Activated naive CD4-positive, alpha-beta T cell treated with anti-CD3 and anti-CD28 coated beads, Interleukin-2, amount 50 U/mL, for 72 hours (primary cell): ENCODE measurements around the gene SLC4A9. TPM values are rescaled to one million over a fixed set of nuclear protein-coding genes. Genes with fewer than 3 reads are reported as not detected.
A peak's percentile ranks its signal among the peaks of the same experiment; 100 is the strongest.

Experiments used
- ATAC-seq, 2 donors: fragments of 150-1000 bp; cut with Tn5 transposase; 2 replicates each; pipeline ENCODE4 v1.10.0; 2021; ENCODE audit warnings: mild to moderate bottlenecking in 2 of 2, moderate library complexity in 2 of 2
- DNase-seq, 2 donors: peaks; one replicate each; pipeline ENCODE4 v3.0.0; 2021 to 2022; ENCODE audit warnings: low spot score in 2 of 2
- H3K27ac Mint-ChIP-seq, 2 donors: one replicate each; pipeline ENCODE4 v1.8.0; 2022; ENCODE audit warnings: mild to moderate bottlenecking in 2 of 2, mixed read lengths in 2 of 2
- H3K36me3 Mint-ChIP-seq, 2 donors: one replicate each; pipeline ENCODE4 v1.8.0; 2022; ENCODE audit warnings: mixed read lengths in 2 of 2
- H3K9me3 Mint-ChIP-seq, 2 donors: one replicate each; pipeline ENCODE4 v1.8.0; 2022; ENCODE audit warnings: mixed read lengths in 2 of 2
- total RNA-seq, 2 donors: library from RNA; stranded (reverse); gene quantifications; one replicate each; pipeline ENCODE4 v1.2.3, GENCODE V29; 2022

SLC4A9 gene
- total RNA-seq = under 1 TPM; 0.25 to 0.41 TPM

DNA sequence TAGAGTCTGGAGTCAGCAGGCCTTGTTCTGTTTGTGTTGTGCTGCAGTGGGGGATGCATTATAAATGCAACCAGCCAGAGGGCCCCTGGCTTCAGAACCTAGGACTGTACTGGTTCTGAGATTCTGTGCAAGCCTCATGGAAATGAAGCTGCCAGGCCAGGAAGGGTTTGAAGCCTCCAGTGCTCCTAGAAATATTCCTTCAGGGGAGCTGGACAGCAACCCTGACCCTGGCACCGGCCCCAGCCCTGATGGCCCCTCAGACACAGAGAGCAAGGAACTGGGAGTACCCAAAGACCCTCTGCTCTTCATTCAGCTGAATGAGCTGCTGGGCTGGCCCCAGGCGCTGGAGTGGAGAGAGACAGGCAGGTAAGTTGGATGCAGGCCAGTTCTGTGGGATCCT, at the start of gene SLC4A9:
TSS of gene SLC4A9 (plus strand) at position 94 of the 400 bp plus-strand sequence. CDS start at position 137, 43 bp downstream.
- ATAC-seq = no peak
- Mint-ChIP-seq H3K36me3 (no peaks in the 10 kb centered on the region), H3K9me3 (no peaks in the 10 kb centered on the region), H3K27ac (no peak within 1 kb of the TSS)
- no peak for DNase-seq

- Mint-ChIP-seq H3K9me3 (no peaks in the 10 kb centered on the region), H3K27ac (no peak overlapping the region), H3K36me3 (no peaks in the 10 kb centered on the region)
- ATAC-seq (no peak), DNase-seq (no peak)
Measured at GRCh38 chr5:140310434-140310833, 49.6 kb upstream of the SLC4A9 start.

DNA sequence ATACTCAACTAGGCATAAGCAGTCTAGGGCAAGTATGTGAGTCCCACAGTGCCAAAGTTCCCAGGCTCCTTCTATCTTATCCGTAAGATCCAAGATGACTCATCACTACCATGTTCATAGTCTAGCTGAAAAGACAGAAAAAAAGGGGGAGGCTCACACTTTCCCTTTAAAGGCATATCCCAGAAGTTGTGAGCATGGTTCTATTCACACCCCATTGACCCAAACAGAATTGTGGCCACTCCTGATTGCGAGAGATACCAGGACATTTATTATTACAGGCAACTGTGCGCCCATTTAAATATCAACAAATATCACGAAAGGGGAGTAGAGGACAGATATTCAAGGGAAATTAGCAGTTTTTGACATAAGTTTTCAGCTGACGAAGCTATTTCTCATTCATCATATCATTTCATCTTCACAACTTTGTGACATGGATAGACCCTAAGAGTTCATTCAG, 49.0 kb upstream of the SLC4A9 start:
- Mint-ChIP-seq H3K27ac (no peak overlapping the region), H3K9me3 (no peaks in the 10 kb centered on the region), H3K36me3 (no peaks in the 10 kb centered on the region)
- ATAC-seq (no peak), DNase-seq (no peak)

DNA sequence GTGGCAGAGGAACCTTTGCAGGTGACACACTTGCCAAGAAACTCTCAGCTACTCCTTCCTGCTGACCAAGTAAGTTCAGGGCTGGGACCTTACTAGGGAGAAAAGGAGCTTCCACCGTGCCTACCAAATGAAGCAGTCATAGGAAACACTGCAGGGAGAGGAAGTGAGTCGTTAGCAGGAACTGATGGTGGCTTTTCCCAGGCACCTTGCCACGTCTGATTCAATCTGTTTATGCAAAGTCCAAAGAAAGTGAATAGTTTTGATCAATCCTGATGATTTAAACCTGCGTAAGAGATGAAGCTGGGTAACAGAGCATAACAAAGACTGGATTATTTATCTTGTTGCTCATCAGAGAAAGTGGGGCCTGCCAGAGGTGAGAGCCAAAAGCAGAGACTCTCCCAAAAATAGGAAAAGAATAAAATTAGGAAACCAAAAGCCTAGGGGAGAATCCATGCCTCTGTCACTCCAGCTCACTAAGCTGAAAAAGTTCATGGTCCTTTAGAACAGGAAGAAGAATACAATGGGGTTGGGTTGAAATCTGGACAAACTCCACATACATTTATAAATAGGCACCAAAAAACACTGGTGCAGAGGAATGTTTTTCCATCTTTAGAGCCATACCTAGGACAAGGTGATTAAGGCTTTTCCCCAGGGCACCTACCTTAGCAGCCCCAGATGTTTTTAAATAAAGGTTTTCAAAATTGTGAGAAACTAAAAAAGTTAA, 47.8 kb upstream of the SLC4A9 start:
- Mint-ChIP-seq H3K36me3 (no peaks in the 10 kb centered on the region), H3K27ac (no peak overlapping the region), H3K9me3 (no peaks in the 10 kb centered on the region)
- DNase-seq (no peak), ATAC-seq (peak in 1 of 2 donors; percentile 57)

GRCh38 chr5:140312791-140313189, 47.2 kb upstream of the SLC4A9 start:
- Mint-ChIP-seq H3K9me3 (no peaks in the 10 kb centered on the region), H3K27ac (no peak overlapping the region), H3K36me3 (no peaks in the 10 kb centered on the region)
- DNase-seq (no peak), ATAC-seq (no peak)

DNA sequence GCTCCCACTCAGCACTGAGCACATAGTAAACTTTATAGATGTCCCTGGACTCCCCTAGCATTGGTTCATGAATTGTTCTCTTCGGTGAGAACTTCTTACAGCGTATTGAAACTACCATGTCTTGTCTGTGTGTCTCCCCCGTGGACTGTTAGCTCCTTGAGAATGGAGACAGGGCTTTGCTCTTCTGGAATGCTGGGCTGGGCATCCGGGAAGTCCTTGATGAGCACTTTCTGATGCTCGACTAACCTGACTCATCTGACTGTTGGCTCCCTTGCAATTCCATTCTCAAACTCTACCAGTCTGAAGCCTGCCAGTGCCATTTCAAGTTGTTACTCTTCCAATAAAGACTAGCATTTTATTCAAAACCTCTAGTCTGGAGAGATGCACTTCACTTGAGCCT, 42.1 kb upstream of the SLC4A9 start:
- Mint-ChIP-seq H3K27ac (no peak overlapping the region), H3K9me3 (peaks cover 0 to 9% of the 10 kb centered on the region in 2 donors), H3K36me3 (no peaks in the 10 kb centered on the region)
- no peak for DNase-seq
- ATAC-seq = no peak

DNA sequence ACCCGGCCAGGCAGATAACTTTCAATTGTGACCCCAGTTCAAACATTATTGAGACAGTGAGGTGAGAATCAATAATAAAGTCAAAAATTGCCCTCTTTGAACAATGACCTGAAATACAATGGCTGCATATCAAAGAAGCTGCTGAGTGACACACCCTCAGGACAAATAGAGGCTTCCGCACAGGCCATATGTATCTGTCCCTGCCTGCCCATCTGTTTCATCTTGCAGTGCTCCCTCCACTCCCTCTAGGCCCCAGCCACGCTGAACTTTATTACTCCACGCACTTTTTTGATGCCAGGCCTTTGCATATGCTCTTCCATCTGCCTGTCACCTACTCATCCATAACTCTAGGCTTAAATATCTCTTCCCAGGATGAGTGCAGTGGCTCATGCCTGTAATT, 41.2 kb upstream of the SLC4A9 start:
- no peaks in the 10 kb centered on the region for H3K36me3 Mint-ChIP-seq
- DNase-seq (no peak), ATAC-seq (no peak)
- no peak overlapping the region for H3K27ac Mint-ChIP-seq
- H3K9me3 Mint-ChIP-seq = peaks cover 0 to 9% of the 10 kb centered on the region in 2 donors

GRCh38 chr5:140319833-140320232, 40.2 kb upstream of the SLC4A9 start:
- ATAC-seq = no peak
- H3K27ac Mint-ChIP-seq = peak overlapping the region in 1 of 2 donors; percentile 35
- peaks cover 0 to 9% of the 10 kb centered on the region in 2 donors for H3K9me3 Mint-ChIP-seq
- no peak for DNase-seq
- no peaks in the 10 kb centered on the region for H3K36me3 Mint-ChIP-seq

- no peak overlapping the region for H3K27ac Mint-ChIP-seq
- ATAC-seq (no peak), DNase-seq (no peak)
- peaks cover 0 to 9% of the 10 kb centered on the region in 2 donors for H3K9me3 Mint-ChIP-seq
- H3K36me3 Mint-ChIP-seq = no peaks in the 10 kb centered on the region
Measured at GRCh38 chr5:140321796-140322195, 38.2 kb upstream of the SLC4A9 start.

DNA sequence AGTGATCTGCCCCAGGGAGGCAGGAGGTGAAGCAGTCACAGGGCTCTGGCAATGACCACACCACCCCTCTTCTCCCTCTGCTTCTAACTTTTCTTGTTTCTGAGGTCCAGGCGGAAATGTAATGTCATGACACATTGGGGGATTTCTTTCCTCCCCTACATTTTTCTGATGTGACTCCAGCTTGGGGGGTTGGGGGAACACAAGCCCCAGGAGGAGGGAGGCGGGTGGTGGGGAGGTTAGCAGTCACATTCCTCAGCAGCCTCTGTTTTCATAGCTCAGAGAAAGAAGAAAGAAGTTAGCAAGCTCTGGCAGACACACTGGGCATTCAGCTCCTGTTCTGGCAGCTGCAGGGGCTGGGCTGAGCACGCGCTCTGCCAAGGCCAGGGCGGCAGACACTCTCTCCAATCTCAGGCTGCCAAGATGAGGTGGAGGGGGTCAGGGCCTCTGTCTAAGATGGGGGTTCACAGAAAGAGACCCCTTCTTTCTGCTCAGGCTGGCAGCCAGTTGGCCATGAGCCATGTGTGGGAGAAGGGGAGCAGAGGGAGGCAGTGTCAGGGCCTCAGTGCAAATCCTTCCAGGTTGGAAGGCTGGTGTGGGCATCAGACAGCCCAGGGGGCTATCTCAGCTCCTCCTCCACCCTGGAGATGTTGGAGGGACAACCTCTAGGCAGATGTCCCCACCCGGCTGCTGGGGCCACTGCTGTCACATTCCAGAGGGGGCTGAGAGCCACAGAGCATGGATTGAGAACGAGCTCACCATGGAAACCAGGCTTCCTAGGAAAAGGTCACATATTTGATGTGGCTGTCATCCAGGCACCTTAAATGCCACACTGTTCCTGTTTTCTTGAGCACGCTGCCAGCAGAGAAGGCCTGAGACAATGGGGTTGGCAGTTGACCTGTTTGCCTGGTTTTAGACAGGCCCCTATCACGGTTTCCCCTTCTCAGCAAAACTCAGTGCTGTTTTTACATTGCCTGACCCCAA, 37.0 kb upstream of the SLC4A9 start:
- Mint-ChIP-seq H3K27ac (peak overlapping the region in 1 of 2 donors; percentile 17), H3K9me3 (peaks cover 0 to 9% of the 10 kb centered on the region in 2 donors), H3K36me3 (no peaks in the 10 kb centered on the region)
- DNase-seq (no peak), ATAC-seq (no peak)

DNA sequence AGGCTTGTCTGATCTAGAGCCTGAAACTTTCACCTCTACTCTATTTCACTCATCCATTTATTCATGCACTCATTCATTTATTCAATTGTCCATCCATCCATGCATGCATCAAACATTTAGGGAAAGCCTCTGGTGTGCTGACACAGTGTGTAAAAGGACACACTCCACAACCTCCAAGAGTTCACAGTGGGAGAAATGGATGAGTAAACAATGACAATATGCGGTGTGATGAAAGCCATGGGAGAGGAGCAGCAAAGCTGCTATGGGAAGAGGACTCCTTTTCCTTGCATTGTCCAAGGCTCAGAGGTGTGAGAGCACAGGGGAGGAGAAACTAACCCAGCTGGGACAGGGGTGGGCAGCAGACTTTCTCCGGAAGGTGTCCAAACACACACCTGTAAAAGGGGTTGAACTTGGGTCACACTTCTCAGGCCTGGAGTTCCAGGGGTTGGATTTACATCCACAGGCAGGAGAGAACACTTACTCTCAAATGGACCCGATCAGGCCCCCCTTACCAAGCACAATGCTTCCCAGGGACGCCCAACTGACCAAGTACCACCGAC, 35.9 kb upstream of the SLC4A9 start:
- peaks cover 0 to 9% of the 10 kb centered on the region in 2 donors for H3K9me3 Mint-ChIP-seq
- no peak overlapping the region for H3K27ac Mint-ChIP-seq
- no peak for ATAC-seq
- no peaks in the 10 kb centered on the region for H3K36me3 Mint-ChIP-seq
- DNase-seq = no peak

GRCh38 chr5:140324617-140325241, 35.3 kb upstream of the SLC4A9 start:
- H3K27ac Mint-ChIP-seq = peak overlapping the region in 1 of 2 donors; percentile 39
- DNase-seq = no peak
- peaks cover 0 to 9% of the 10 kb centered on the region in 2 donors for H3K9me3 Mint-ChIP-seq
- no peak for ATAC-seq
- H3K36me3 Mint-ChIP-seq = no peaks in the 10 kb centered on the region

GRCh38 chr5:140325486-140325885, 34.5 kb upstream of the SLC4A9 start:
- DNase-seq = no peak
- no peak for ATAC-seq
- no peaks in the 10 kb centered on the region for H3K36me3 Mint-ChIP-seq
- H3K9me3 Mint-ChIP-seq = peaks cover 0 to 9% of the 10 kb centered on the region in 2 donors
- H3K27ac Mint-ChIP-seq = no peak overlapping the region

DNA sequence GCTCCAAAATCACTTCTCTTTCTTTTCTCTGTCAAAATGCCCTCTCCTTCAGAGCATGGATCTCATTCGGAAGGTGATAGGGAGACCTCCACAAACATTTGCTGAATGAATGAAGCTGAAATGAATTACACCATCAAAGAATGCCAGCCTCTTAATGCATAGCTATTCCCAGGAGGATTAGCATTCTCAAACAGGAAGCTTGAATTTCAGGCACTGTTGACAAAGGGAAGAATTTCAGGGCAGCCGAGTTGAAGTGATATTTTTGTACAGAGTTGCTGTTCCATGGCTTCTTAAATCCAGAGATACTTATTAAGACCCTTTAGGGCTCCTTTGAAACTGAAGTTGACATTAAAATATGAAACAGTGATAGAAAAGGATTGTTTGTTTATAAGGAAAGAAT, 32.4 kb upstream of the SLC4A9 start:
- Mint-ChIP-seq H3K9me3 (no peaks in the 10 kb centered on the region), H3K27ac (no peak overlapping the region), H3K36me3 (no peaks in the 10 kb centered on the region)
- no peak for DNase-seq
- ATAC-seq = no peak

DNA sequence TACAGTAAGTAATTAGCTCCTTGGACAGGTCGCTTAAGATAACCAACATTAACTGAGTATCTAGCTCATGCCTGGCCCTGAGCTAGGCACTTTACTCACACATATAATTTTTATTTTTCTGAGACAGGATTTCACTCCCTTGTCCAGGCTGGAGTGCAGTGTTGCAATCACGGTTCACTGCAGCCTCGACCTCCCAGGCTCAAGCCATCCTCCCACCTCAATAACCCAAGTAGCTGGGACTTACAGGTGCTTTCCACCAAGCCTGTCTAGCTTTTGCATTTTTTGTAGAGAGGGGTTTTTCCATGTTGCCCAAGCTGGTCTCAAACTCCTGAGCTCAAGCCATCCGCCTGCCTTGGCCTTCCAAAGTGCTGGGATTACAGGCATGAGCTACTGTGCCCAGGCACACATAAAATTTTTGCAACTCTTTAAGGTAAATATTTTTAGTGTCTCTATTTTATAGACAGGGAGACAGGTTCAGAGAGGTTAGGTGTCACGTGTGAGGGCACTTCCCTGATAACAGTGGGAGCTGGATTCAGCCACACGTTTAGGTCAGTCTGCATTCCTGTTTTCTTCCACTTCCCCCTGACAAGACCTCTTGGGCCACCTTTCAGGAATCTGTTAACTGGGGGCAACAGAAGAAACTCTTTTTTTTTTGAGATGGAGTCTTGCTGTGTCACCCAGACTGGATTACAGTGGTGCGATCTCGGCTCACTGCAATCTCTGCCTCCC, 31.8 kb upstream of the SLC4A9 start:
- DNase-seq (no peak), ATAC-seq (no peak)
- H3K9me3 Mint-ChIP-seq = no peaks in the 10 kb centered on the region
- no peak overlapping the region for H3K27ac Mint-ChIP-seq
- H3K36me3 Mint-ChIP-seq = no peaks in the 10 kb centered on the region
